H9 (cell line): ENCODE data around the gene TXNRD1. TPM values are rescaled to one million over a fixed set of nuclear protein-coding genes. Genes with fewer than 3 reads are reported as not detected.

Experiments
- DNase-seq: peaks from one replicate; pipeline ENCODE4 v3.0.0-alpha.2; 2017
- H2AFZ ChIP-seq: one replicate; pipeline ENCODE4 v1.6.1; 2013; ENCODE audit warnings: mild to moderate bottlenecking, low read length, control low read depth, moderate library complexity
- H2AK5ac ChIP-seq: 2 replicates; pipeline ENCODE4 v1.6.1; 2013; ENCODE audit warnings: low read length, control low read depth, mixed read lengths; ENCODE audit not compliant: insufficient read length
- H2BK120ac ChIP-seq: one replicate; pipeline ENCODE4 v1.6.1; 2013; ENCODE audit warnings: low read depth, mild to moderate bottlenecking, low read length, control low read depth, inconsistent platforms; ENCODE audit not compliant: poor library complexity, severe bottlenecking
- H2BK12ac ChIP-seq: 2 replicates; pipeline ENCODE4 v1.6.1; 2013; ENCODE audit warnings: low read length, control low read depth, mixed read lengths, low read depth; ENCODE audit not compliant: insufficient read length
- H2BK15ac ChIP-seq: 2 replicates; pipeline ENCODE4 v1.6.1; 2013; ENCODE audit warnings: low read depth, low read length, control low read depth
- H2BK20ac ChIP-seq: one replicate; pipeline ENCODE4 v1.6.1; 2013; ENCODE audit warnings: low read depth, mild to moderate bottlenecking, low read length, control low read depth, inconsistent platforms; ENCODE audit not compliant: poor library complexity, severe bottlenecking
- H2BK5ac ChIP-seq: 2 replicates; pipeline ENCODE4 v1.6.1; 2013; ENCODE audit warnings: low read length, control low read depth, mixed read lengths; ENCODE audit not compliant: insufficient read length
- H3K14ac ChIP-seq: 2 replicates; pipeline ENCODE4 v1.6.1; 2013; ENCODE audit warnings: low read length, control low read depth; ENCODE audit not compliant: insufficient read depth
- H3K18ac ChIP-seq: 2 replicates; pipeline ENCODE4 v1.6.1; 2013; ENCODE audit warnings: low read depth, mild to moderate bottlenecking, mixed read lengths, low read length, control low read depth; ENCODE audit not compliant: insufficient read length
- H3K23ac ChIP-seq: 2 replicates; pipeline ENCODE4 v1.6.1; 2013; ENCODE audit warnings: low read length, control low read depth, mixed read lengths, low read depth; ENCODE audit not compliant: insufficient read length
- H3K23me2 ChIP-seq: 2 replicates; pipeline ENCODE4 v1.6.1; 2013; ENCODE audit warnings: low read depth, mild to moderate bottlenecking, mixed read lengths, low read length, control low read depth; ENCODE audit not compliant: insufficient read length, poor library complexity, severe bottlenecking
- H3K27ac ChIP-seq: 2 replicates; pipeline ENCODE4 v1.5.1; 2013; ENCODE audit warnings: low read length, control low read depth, mixed read lengths, low read depth; ENCODE audit not compliant: insufficient read length
- H3K27me3 ChIP-seq: 2 replicates; pipeline ENCODE4 v1.6.1; 2013; ENCODE audit warnings: low read length, control low read depth, inconsistent platforms; ENCODE audit not compliant: insufficient read depth
- H3K4ac ChIP-seq: 2 replicates; pipeline ENCODE4 v1.6.1; 2013; ENCODE audit warnings: low read depth, mild to moderate bottlenecking, control low read depth, inconsistent platforms, low read length, moderate library complexity
- H3K4me1 ChIP-seq: 2 replicates; pipeline ENCODE4 v1.6.1; 2013; ENCODE audit warnings: low read length, control low read depth, inconsistent platforms; ENCODE audit not compliant: insufficient read depth
- H3K4me2 ChIP-seq: 2 replicates; pipeline ENCODE4 v1.6.1; 2013; ENCODE audit warnings: low read length, control low read depth, mixed read lengths; ENCODE audit not compliant: insufficient read length, insufficient read depth
- H3K56ac ChIP-seq: 2 replicates; pipeline ENCODE4 v1.6.1; 2013; ENCODE audit warnings: low read depth, mild to moderate bottlenecking, mixed read lengths, low read length, control low read depth; ENCODE audit not compliant: insufficient read length
- H3K79me1 ChIP-seq: 2 replicates; pipeline ENCODE4 v1.6.1; 2013; ENCODE audit warnings: low read depth, mild to moderate bottlenecking, moderate library complexity, low read length, control low read depth, inconsistent platforms; ENCODE audit not compliant: insufficient read depth, poor library complexity, severe bottlenecking
- H3K79me2 ChIP-seq: 2 replicates; pipeline ENCODE4 v1.6.1; 2013; ENCODE audit warnings: low read length, control low read depth, inconsistent platforms; ENCODE audit not compliant: insufficient read depth
- H3K9ac ChIP-seq: 2 replicates; pipeline ENCODE4 v1.6.1; 2013; ENCODE audit warnings: low read length, control low read depth, mixed read lengths; ENCODE audit not compliant: insufficient read length; ENCODE audit errors: extremely low read depth
- H3K9me3 ChIP-seq: one replicate; pipeline ENCODE4 v1.6.1; 2013; ENCODE audit warnings: low read depth, low read length, inconsistent platforms; ENCODE audit not compliant: control insufficient read depth
- H3T11ph ChIP-seq: one replicate; pipeline ENCODE4 v1.6.1; 2013; ENCODE audit warnings: mild to moderate bottlenecking, low read length, control low read depth, inconsistent platforms
- H4K20me1 ChIP-seq: one replicate; pipeline ENCODE4 v1.6.1; 2013; ENCODE audit not compliant: control insufficient read depth, insufficient read length, insufficient read depth
- H4K5ac ChIP-seq: 2 replicates; pipeline ENCODE4 v1.6.1; 2013; ENCODE audit warnings: low read depth, mild to moderate bottlenecking, mixed read lengths, low read length, control low read depth; ENCODE audit not compliant: insufficient read length
- H4K8ac ChIP-seq: replicated peaks from 2 replicates; pipeline ENCODE4 v1.6.1; 2013; ENCODE audit warnings: low read length, control low read depth, mixed read lengths, low read depth; ENCODE audit not compliant: insufficient read length
- H4K91ac ChIP-seq: 2 replicates; pipeline ENCODE4 v1.6.1; 2013; ENCODE audit warnings: low read depth, mild to moderate bottlenecking, moderate library complexity, mixed read lengths, low read length, control low read depth; ENCODE audit not compliant: insufficient read length
- H3K27ac Mint-ChIP-seq, 3 experiments: 2 replicates in 2 of 3; 3 replicates in 1 of 3; pipeline ENCODE4 v1.8.0; 2020 to 2021; ENCODE audit warnings: mixed read lengths in 3 of 3, mild to moderate bottlenecking in 1 of 3, moderate library complexity in 1 of 3
- H3K27me3 Mint-ChIP-seq: 2 replicates; pipeline ENCODE4 v1.8.0; 2021; ENCODE audit warnings: low read depth, mild to moderate bottlenecking, moderate library complexity, mixed read lengths
- H3K36me3 Mint-ChIP-seq, 3 experiments: 2 replicates in 2 of 3; 3 replicates in 1 of 3; pipeline ENCODE4 v1.8.0; 2020 to 2021; ENCODE audit warnings: low read depth in 3 of 3, mixed read lengths in 3 of 3; ENCODE audit not compliant: insufficient read depth in 1 of 3
- H3K4me1 Mint-ChIP-seq, 2 experiments: 2 replicates each; pipeline ENCODE4 v1.8.0; 2020; ENCODE audit warnings: mixed read lengths in 2 of 2
- H3K4me3 Mint-ChIP-seq, 2 experiments: 2 replicates in 1 of 2; 3 replicates in 1 of 2; pipeline ENCODE4 v1.8.0; 2020 to 2021; ENCODE audit warnings: mild to moderate bottlenecking in 2 of 2, mixed read lengths in 2 of 2, moderate library complexity in 1 of 2
- H3K9me3 Mint-ChIP-seq, 2 experiments: 2 replicates in 1 of 2; 3 replicates in 1 of 2; pipeline ENCODE4 v1.8.0; 2020; ENCODE audit warnings: mild to moderate bottlenecking in 2 of 2, mixed read lengths in 2 of 2, moderate library complexity in 1 of 2
- CTCF ChIP-seq: fragments of 200-600 bp; sonication (generic); conservative IDR thresholded peaks from 3 replicates; pipeline ENCODE4 v1.8.0; 2021; ENCODE audit warnings: antibody characterized with exemption, mild to moderate bottlenecking
- WGBS: extraction: QIAGEN DNeasy Blood & Tissue Kit; methylation state at CpG from one replicate; pipeline ENCODE4 v1.1.7; 2013; ENCODE audit warnings: missing lambda C conversion rate, low lambda C conversion rate, mixed read lengths; ENCODE audit not compliant: insufficient read length; ENCODE audit errors: extremely low coverage; 5-methylcytosine and 5-hydroxymethylcytosine counted together
- total RNA-seq: library from RNA; stranded (reverse); gene quantifications from 2 replicates; pipeline ENCODE4 v1.2.1, GENCODE V29; 2021

TXNRD1 gene
- total RNA-seq, 1 experiment from 2014 or later, result 100 TPM

- Mint-ChIP-seq H3K9me3 (no peaks in the 10 kb centered on the region), H3K4me1 (peaks cover 8 to 12% of the 10 kb centered on the region in 2 experiments), H3K27ac (no peak overlapping the region), H3K27me3 (no peaks in the 10 kb centered on the region), H3K36me3 (peaks cover 28 to 63% (median 59%) of the 10 kb centered on the region in 3 experiments), H3K4me3 (no peak overlapping the region)
- Histone ChIP-seq H2BK5ac (no peak overlapping the region), H2AFZ (no peak overlapping the region), H3K23me2 (no peaks in the 10 kb centered on the region), H4K5ac (no peak overlapping the region), H3K9ac (no peak overlapping the region), H2BK15ac (no peak overlapping the region), H2BK12ac (no peak overlapping the region), H3K9me3 (no peaks in the 10 kb centered on the region), H4K91ac (no peak overlapping the region), H3K4me2 (no peak overlapping the region), H3K79me1 (peaks cover 5% of the 10 kb centered on the region), H2AK5ac (no peak overlapping the region), H2BK120ac (no peak overlapping the region), H3T11ph (no peak overlapping the region), H4K8ac (no peak overlapping the region), H3K4ac (no peak overlapping the region), H3K27me3 (no peaks in the 10 kb centered on the region), H3K4me1 (no peaks in the 10 kb centered on the region), H3K18ac (no peak overlapping the region), H4K20me1 (no peaks in the 10 kb centered on the region), H3K27ac (no peak overlapping the region), H3K23ac (no peak overlapping the region), H3K56ac (no peak overlapping the region), H2BK20ac (no peak overlapping the region), H3K79me2 (peaks cover 9% of the 10 kb centered on the region; the same call in 1 of the 2 replicates), H3K14ac (no peak overlapping the region)
- no CpG with 5 or more reads among the region's 1 CpG for WGBS
- no peak for TF ChIP-seq CTCF
- DNase-seq, result no peak
These were observed 96.6 kb downstream of the TXNRD1 start for GRCh38 chr12:104312202-104312601.
